Sigmoid colon (tissue), 3 donors: Measurements from ENCODE around the gene IL3RA.

Source experiments
- CTCF ChIP-seq, 4 experiments: fragments of 450-650 bp in 3 of 4; fragments of 200-600 bp in 1 of 4; IDR thresholded peaks; one replicate each; pipeline ENCODE4 v1.5.1; 2016 to 2019; ENCODE audit warnings: antibody characterized with exemption in 4 of 4, mild to moderate bottlenecking in 3 of 4, moderate library complexity in 2 of 4
- POLR2A ChIP-seq, 2 donors: fragments of 450-650 bp; IDR thresholded peaks; one replicate each; pipeline ENCODE4 v1.6.1; 2016; ENCODE audit warnings: antibody characterized with exemption in 2 of 2, mild to moderate bottlenecking in 2 of 2, moderate library complexity in 2 of 2

GRCh38 chrX:1412551-1413161 lies 76.1 kb downstream of the IL3RA start:
- TF ChIP-seq POLR2A (IDR thresholded peaks at IDR 0.05) (no peak), CTCF (IDR thresholded peaks at IDR 0.05) (no peak)
